Spleen (tissue), 11 donors: ENCODE data around the gene CCR1. TPM values are rescaled to one million over a fixed set of nuclear protein-coding genes. Genes with fewer than 3 reads are reported as not detected.

Source experiments
- DNase-seq: peaks from one replicate; pipeline ENCODE4 v3.0.0-alpha.2; 2020
- H3K27ac ChIP-seq, 8 donors: fragments of 200-600 bp; sonication (generic) in 7 of 8; 1 replicate in 4 of 8; 2 replicates in 4 of 8; pipeline versions ENCODE4 v1.5.0 to v1.8.0; 2016 to 2021; ENCODE audit warnings: inconsistent platforms in 4 of 8, mild to moderate bottlenecking in 4 of 8, moderate library complexity in 1 of 8
- H3K27me3 ChIP-seq, 7 donors: fragments of 200-600 bp; sonication (generic) in 6 of 7; replicated peaks in 1 of 7; 1 replicate in 4 of 7; 2 replicates in 3 of 7; pipeline versions ENCODE4 v1.5.0 to v1.8.0; 2016 to 2021; ENCODE audit warnings: inconsistent platforms in 3 of 7, mild to moderate bottlenecking in 1 of 7
- H3K36me3 ChIP-seq, 6 donors: fragments of 200-600 bp; sonication (generic) in 5 of 6; 1 replicate in 4 of 6; 2 replicates in 2 of 6; pipeline versions ENCODE4 v1.5.0 to v1.8.0; 2016 to 2021; ENCODE audit warnings: inconsistent platforms in 2 of 6
- H3K4me1 ChIP-seq, 6 donors: fragments of 200-600 bp; sonication (generic) in 5 of 6; 1 replicate in 3 of 6; 2 replicates in 3 of 6; pipeline versions ENCODE4 v1.5.0 to v1.8.0; 2016 to 2021; ENCODE audit warnings: inconsistent platforms in 3 of 6
- H3K4me3 ChIP-seq, 8 donors: fragments of 200-600 bp; sonication (generic) in 7 of 8; 1 replicate in 4 of 8; 2 replicates in 4 of 8; pipeline versions ENCODE4 v1.5.0 to v1.8.0; 2016 to 2021; ENCODE audit warnings: inconsistent platforms in 4 of 8, mild to moderate bottlenecking in 4 of 8, moderate library complexity in 2 of 8
- H3K9me3 ChIP-seq, 8 donors: fragments of 200-600 bp; sonication (generic) in 7 of 8; 1 replicate in 4 of 8; 2 replicates in 4 of 8; pipeline versions ENCODE4 v1.5.0 to v1.8.0; 2016 to 2021; ENCODE audit warnings: inconsistent platforms in 4 of 8
- POLR2A ChIP-seq, 3 donors: fragments of 450-650 bp; IDR thresholded peaks; one replicate each; pipeline ENCODE4 v1.5.1; 2017; ENCODE audit warnings: antibody characterized with exemption in 3 of 3, mild to moderate bottlenecking in 1 of 3
- POLR2AphosphoS5 ChIP-seq, 3 donors: sonication (generic); formaldehyde crosslinking; IDR thresholded peaks; one replicate each; pipeline ENCODE4 v1.5.1; 2017; ENCODE audit warnings: antibody characterized with exemption in 3 of 3
- WGBS, 5 donors: extraction: QIAGEN DNeasy Blood & Tissue Kit in 3 of 5; methylation state at CpG; one replicate each; pipeline versions ENCODE4 v1.1.5 to v1.1.7; 2013 to 2018; 5-methylcytosine and 5-hydroxymethylcytosine counted together
- intact Hi-C: fragments of 100-400 bp; cut with DNase I; formaldehyde crosslinking; loops from one replicate; pipeline ENCODE4 v1.15.0; 2023; ENCODE audit warnings: low total_unique reads
- polyA plus RNA-seq, 3 donors: library from polyadenylated mRNA; stranded (reverse); fragments of 200-250 nt; gene quantifications; one replicate each; pipeline ENCODE4 v1.2.1, GENCODE V29; 2013
- total RNA-seq, 7 donors: library from RNA; depleted of rRNA in 3 of 7; stranded (reverse); fragments of >200 nt in 3 of 7; fragmentation: NEBNext Ultra II Directional in 4 of 7; extraction: Animal tissue kit (Norgen Biotek cat#: 25700) in 4 of 7; gene quantifications; one replicate each; pipeline versions ENCODE4 v1.1.0 to v1.2.1, GENCODE V29; 2016 to 2021
- TF ChIP-seq, protein P1 (sequence below), 11 experiments: fragments of 200-600 bp in 7 of 11; fragments of 450-650 bp in 4 of 11; sonication (generic) in 4 of 11; IDR thresholded peaks in 8 of 11; conservative IDR thresholded peaks in 3 of 11; 1 replicate in 7 of 11; 2 replicates in 4 of 11; pipeline versions ENCODE4 v1.4.0 to v1.8.0; 2016 to 2021; ENCODE audit warnings: antibody characterized with exemption in 11 of 11, inconsistent platforms in 4 of 11, mild to moderate bottlenecking in 1 of 11
- donor health status: healthy with polysubstance abuse.
- donor health status: DM: no; HTN: no; CAD: no; lungs with moderate emphysema.
- donor health status: DM: no; HTN: no; CAD: no.
- donor health status: Bipolar disorder and iron deficiency.
- donor health status: healthy.
- donor health status: DM: no; HTN: no; CAD: no.
- donor health status: DM: yes; HTN: yes; CAD: no.

The CCR1 gene
- total and polyA plus RNA-seq, 10 donors: 8.8 to 94.5 (median 55.9) TPM

GRCh38 chr3:46200790-46201189, 7.3 kb downstream of the CCR1 start:
- H3K27ac ChIP-seq: peak overlapping the region in 1 of 8 donors; percentile 16
- DNase-seq: no peak
- peaks cover 0 to 9% (median 0%) of the 10 kb centered on the region in 8 donors for H3K9me3 ChIP-seq
- H3K27me3 ChIP-seq: no peaks in the 10 kb centered on the region
- TF ChIP-seq, protein P1, sequence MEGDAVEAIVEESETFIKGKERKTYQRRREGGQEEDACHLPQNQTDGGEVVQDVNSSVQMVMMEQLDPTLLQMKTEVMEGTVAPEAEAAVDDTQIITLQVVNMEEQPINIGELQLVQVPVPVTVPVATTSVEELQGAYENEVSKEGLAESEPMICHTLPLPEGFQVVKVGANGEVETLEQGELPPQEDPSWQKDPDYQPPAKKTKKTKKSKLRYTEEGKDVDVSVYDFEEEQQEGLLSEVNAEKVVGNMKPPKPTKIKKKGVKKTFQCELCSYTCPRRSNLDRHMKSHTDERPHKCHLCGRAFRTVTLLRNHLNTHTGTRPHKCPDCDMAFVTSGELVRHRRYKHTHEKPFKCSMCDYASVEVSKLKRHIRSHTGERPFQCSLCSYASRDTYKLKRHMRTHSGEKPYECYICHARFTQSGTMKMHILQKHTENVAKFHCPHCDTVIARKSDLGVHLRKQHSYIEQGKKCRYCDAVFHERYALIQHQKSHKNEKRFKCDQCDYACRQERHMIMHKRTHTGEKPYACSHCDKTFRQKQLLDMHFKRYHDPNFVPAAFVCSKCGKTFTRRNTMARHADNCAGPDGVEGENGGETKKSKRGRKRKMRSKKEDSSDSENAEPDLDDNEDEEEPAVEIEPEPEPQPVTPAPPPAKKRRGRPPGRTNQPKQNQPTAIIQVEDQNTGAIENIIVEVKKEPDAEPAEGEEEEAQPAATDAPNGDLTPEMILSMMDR (IDR thresholded peaks at IDR 0.05 in 8 of 11, conservative IDR thresholded peaks at IDR 0.05 in 3 of 11): no peak
- TF ChIP-seq POLR2A (IDR thresholded peaks at IDR 0.05) (no peak), POLR2AphosphoS5 (IDR thresholded peaks at IDR 0.05) (no peak)
- H3K4me3 ChIP-seq: no peak overlapping the region
- H3K36me3 ChIP-seq: peaks cover 0 to 38% (median 0%) of the 10 kb centered on the region in 6 donors
- H3K4me1 ChIP-seq: peaks cover 0 to 37% (median 4%) of the 10 kb centered on the region in 6 donors
- 39 to 82% (median 67%) methylated on average over 1 of the region's 1 CpG for WGBS, 5 donors
- intact Hi-C loops: no loop called here

DNA sequence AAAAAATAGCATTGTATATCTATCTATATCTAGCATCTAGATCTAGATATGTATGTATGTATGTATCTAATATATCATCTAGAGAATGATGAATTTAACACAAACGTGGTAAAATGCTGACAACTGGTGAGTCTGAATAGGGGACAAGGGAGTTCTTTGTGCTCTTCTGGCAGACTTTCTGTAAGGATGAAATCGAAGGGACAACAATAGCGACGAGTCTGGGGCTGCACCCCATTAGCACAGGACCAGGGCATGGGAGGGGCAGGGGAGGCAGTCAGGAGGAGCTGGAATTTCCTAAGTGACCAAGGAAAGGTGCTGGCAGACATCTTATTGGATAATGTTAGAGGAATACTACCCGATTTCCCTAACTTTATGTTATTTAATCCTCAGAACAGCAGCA, 7.9 kb downstream of the CCR1 start:
- H3K36me3 ChIP-seq: peaks cover 0 to 38% (median 0%) of the 10 kb centered on the region in 6 donors
- peak overlapping the region in 1 of 8 donors; percentile 11 for H3K27ac ChIP-seq
- H3K27me3 ChIP-seq: no peaks in the 10 kb centered on the region
- WGBS, 5 donors: 85 to 93% (median 90%) methylated on average over 5 of the region's 5 CpGs
- TF ChIP-seq POLR2AphosphoS5 (IDR thresholded peaks at IDR 0.05) (no peak), POLR2A (IDR thresholded peaks at IDR 0.05) (no peak)
- TF ChIP-seq, protein P1 (IDR thresholded peaks at IDR 0.05 in 8 of 11, conservative IDR thresholded peaks at IDR 0.05 in 3 of 11): no peak
- DNase-seq: no peak
- H3K9me3 ChIP-seq: peaks cover 0 to 11% (median under 1%) of the 10 kb centered on the region in 8 donors
- H3K4me3 ChIP-seq: no peak overlapping the region
- intact Hi-C loops: no loop called here
- peaks cover 0 to 31% (median 4%) of the 10 kb centered on the region in 6 donors for H3K4me1 ChIP-seq

DNA sequence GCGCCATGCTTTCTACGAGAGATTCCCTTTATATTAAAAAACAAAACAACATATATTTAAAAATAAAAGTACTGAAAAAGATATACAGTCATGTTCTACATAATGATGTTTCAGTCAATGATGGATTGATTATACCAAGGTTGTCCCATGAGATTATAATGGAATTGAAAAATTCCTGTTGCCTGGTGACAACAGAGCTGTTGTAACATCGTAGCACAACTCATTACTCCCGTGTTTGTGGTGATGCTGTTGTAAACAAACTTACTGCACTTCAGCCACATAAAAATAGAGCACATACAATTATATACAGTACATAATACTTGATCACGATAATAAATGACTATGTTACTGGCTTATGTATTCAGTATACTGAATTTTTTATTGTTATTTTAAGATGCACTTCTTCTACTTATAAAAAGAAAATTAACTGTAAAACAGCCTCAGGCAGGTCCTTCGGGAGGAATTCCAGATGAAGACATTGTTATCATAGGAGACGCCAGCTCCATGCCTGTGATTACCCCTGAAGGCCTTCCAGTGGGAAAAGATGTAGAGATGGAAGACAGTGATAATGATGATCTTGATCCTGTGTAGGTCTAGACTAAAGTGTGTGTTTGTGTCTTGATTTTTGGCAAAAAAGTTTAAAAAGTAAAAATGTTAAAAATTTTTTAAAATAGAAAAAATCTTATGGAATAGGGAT, 11.7 kb downstream of the CCR1 start:
- Histone ChIP-seq H3K27me3 (no peaks in the 10 kb centered on the region), H3K9me3 (peaks cover 0 to 37% (median 26%) of the 10 kb centered on the region in 8 donors), H3K27ac (no peak overlapping the region), H3K4me1 (peaks cover 0 to 13% (median 2%) of the 10 kb centered on the region in 6 donors), H3K36me3 (peaks cover 0 to 4% (median 0%) of the 10 kb centered on the region in 6 donors), H3K4me3 (no peak overlapping the region)
- 93 to 95% (median 94%) methylated on average over 7 of the region's 7 CpGs for WGBS, 5 donors
- intact Hi-C loops: no loop called here
- DNase-seq: no peak
- no peak for TF ChIP-seq POLR2AphosphoS5 (IDR thresholded peaks at IDR 0.05)
- TF ChIP-seq, protein P1 (IDR thresholded peaks at IDR 0.05 in 8 of 11, conservative IDR thresholded peaks at IDR 0.05 in 3 of 11): no peak
- no peak for TF ChIP-seq POLR2A (IDR thresholded peaks at IDR 0.05)

DNA sequence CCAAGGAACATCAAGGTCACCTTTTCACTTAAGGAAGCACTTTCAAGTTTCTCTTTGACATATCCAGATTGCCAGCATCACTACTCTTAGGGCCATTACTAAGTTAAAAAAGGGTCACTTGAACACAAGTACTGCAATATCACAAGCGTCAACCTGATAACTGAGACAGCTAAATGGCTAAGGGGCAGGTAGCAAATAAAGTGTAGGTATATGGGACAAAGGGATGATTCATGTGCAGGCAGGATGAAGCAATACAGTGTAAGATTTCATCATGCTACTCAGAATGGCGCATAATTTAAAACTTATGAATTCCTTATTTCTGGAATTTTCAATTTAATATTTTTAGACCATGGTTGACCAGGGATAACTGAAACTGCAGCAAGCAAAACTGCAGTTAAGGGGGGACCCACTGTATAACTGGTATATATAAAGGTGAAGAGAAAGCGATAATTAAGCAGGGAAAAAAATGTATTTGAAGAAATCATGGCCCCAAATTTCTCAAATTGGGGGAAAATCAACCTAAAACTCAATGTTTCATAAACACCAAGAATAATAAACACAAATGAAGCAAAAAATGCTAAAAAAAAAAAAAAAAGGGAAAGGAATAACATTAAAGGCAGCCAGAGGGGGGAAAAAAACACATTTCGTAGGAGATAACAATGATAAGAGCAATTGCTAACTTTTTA, 13.1 kb downstream of the CCR1 start:
- WGBS, 5 donors: 92 to 96% (median 93%) methylated on average over 4 of the region's 4 CpGs
- Histone ChIP-seq H3K4me1 (peaks cover 0 to 11% (median 2%) of the 10 kb centered on the region in 6 donors), H3K27me3 (no peaks in the 10 kb centered on the region), H3K9me3 (peaks cover 0 to 37% (median 26%) of the 10 kb centered on the region in 8 donors), H3K4me3 (no peak overlapping the region), H3K27ac (no peak overlapping the region), H3K36me3 (no peaks in the 10 kb centered on the region)
- intact Hi-C loops: no loop called here
- no peak for TF ChIP-seq POLR2AphosphoS5 (IDR thresholded peaks at IDR 0.05)
- no peak for TF ChIP-seq POLR2A (IDR thresholded peaks at IDR 0.05)
- TF ChIP-seq, protein P1 (IDR thresholded peaks at IDR 0.05 in 8 of 11, conservative IDR thresholded peaks at IDR 0.05 in 3 of 11): no peak
- DNase-seq: no peak
